Osteocyte (in vitro differentiated cells): ENCODE measurements around the gene CRKL. TPM values are rescaled to one million over a fixed set of nuclear protein-coding genes. Genes with fewer than 3 reads are reported as not detected.

ENCODE experiments used
- DNase-seq: peaks from one replicate; pipeline ENCODE4 v3.0.0; 2021; ENCODE audit warnings: mixed read lengths; ENCODE audit not compliant: unreplicated experiment; ENCODE audit errors: extremely low spot score
- H3K27ac Mint-ChIP-seq: one replicate; pipeline ENCODE4 v1.8.0; 2021; ENCODE audit warnings: mild to moderate bottlenecking, mixed read lengths; ENCODE audit not compliant: unreplicated experiment
- H3K27me3 Mint-ChIP-seq: one replicate; pipeline ENCODE4 v1.8.0; 2021; ENCODE audit warnings: mixed read lengths; ENCODE audit not compliant: unreplicated experiment
- H3K36me3 Mint-ChIP-seq: one replicate; pipeline ENCODE4 v1.8.0; 2021; ENCODE audit warnings: mixed read lengths; ENCODE audit not compliant: unreplicated experiment
- H3K4me1 Mint-ChIP-seq: one replicate; pipeline ENCODE4 v1.8.0; 2021; ENCODE audit warnings: mixed read lengths; ENCODE audit not compliant: unreplicated experiment
- H3K4me3 Mint-ChIP-seq: one replicate; pipeline ENCODE4 v1.8.0; 2021; ENCODE audit warnings: mild to moderate bottlenecking, moderate library complexity, mixed read lengths; ENCODE audit not compliant: unreplicated experiment
- H3K9me3 Mint-ChIP-seq: one replicate; pipeline ENCODE4 v1.8.0; 2021; ENCODE audit warnings: mixed read lengths; ENCODE audit not compliant: unreplicated experiment
- total RNA-seq: library from RNA; stranded (reverse); gene quantifications from 2 replicates; pipeline ENCODE4 v1.2.1, GENCODE V29; 2021
- TF ChIP-seq, protein P1 (sequence below): fragments of 200-600 bp; sonication (generic); IDR thresholded peaks from 2 replicates; pipeline ENCODE4 v1.5.0; 2021; ENCODE audit warnings: antibody characterized with exemption, mild to moderate bottlenecking, moderate library complexity

The CRKL gene
- total RNA-seq, 1 donor from 2014 or later, result 56.0 TPM

DNA sequence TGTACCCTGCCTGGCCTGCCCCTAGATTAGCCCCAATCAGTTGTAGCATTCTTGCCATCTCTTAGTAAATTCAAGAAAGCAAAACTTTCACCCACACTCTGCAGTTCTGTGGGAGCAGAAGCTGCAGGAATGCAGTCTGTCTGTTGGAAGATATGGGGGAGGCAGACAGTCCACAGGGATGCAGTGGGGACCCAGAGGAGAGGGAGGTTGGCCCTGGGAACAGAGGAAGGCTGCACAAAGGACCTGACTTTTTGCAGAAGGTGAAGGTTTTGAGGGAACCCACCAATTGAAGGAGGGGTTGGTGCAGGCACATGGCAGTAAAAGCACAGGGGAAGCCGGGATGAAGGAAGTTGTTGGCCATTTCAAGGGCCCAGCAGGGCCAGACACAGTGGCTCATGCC, 41.9 kb upstream of the CRKL start:
- Mint-ChIP-seq H3K4me3 (no peak overlapping the region), H3K27me3 (no peaks in the 10 kb centered on the region), H3K27ac (no peak overlapping the region), H3K9me3 (no peaks in the 10 kb centered on the region), H3K36me3 (peaks cover 17% of the 10 kb centered on the region), H3K4me1 (no peaks in the 10 kb centered on the region)
- TF ChIP-seq, protein P1, sequence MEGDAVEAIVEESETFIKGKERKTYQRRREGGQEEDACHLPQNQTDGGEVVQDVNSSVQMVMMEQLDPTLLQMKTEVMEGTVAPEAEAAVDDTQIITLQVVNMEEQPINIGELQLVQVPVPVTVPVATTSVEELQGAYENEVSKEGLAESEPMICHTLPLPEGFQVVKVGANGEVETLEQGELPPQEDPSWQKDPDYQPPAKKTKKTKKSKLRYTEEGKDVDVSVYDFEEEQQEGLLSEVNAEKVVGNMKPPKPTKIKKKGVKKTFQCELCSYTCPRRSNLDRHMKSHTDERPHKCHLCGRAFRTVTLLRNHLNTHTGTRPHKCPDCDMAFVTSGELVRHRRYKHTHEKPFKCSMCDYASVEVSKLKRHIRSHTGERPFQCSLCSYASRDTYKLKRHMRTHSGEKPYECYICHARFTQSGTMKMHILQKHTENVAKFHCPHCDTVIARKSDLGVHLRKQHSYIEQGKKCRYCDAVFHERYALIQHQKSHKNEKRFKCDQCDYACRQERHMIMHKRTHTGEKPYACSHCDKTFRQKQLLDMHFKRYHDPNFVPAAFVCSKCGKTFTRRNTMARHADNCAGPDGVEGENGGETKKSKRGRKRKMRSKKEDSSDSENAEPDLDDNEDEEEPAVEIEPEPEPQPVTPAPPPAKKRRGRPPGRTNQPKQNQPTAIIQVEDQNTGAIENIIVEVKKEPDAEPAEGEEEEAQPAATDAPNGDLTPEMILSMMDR, result no peak
- DNase-seq, result no peak

- TF ChIP-seq, protein P1, result no peak
- Mint-ChIP-seq H3K4me1 (no peaks in the 10 kb centered on the region), H3K27ac (no peak overlapping the region), H3K27me3 (no peaks in the 10 kb centered on the region), H3K36me3 (peaks cover 24% of the 10 kb centered on the region), H3K4me3 (no peak overlapping the region), H3K9me3 (no peaks in the 10 kb centered on the region)
- no peak for DNase-seq
Observed at GRCh38 chr22:20877715-20878114, 39.5 kb upstream of the CRKL start.

DNA sequence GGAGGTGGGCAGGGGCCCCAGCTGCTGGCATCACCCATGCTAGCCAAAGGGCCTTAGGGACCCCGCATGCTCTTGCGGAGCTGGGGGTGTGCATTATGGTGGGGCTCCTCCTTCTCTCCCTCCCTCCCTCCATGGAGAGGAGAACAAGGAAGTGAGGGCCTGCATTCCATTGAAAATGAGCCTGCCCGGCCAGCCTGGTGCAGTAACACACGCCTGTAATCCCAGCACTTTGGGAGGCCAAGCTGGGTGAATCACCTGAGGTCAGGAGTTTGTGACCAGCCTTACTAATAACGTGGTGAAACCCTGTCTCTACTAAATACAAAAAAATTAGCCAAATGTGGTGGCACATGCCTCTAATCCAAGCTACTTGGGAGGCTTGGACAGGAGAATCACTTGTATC, 36.0 kb upstream of the CRKL start:
- DNase-seq, result no peak
- TF ChIP-seq, protein P1, result no peak
- peaks cover 6% of the 10 kb centered on the region for H3K4me1 Mint-ChIP-seq
- H3K27me3 Mint-ChIP-seq, result no peaks in the 10 kb centered on the region
- H3K4me3 Mint-ChIP-seq, result no peak overlapping the region
- no peaks in the 10 kb centered on the region for H3K9me3 Mint-ChIP-seq
- H3K27ac Mint-ChIP-seq, result no peak overlapping the region
- peaks cover 28% of the 10 kb centered on the region for H3K36me3 Mint-ChIP-seq

GRCh38 chr22:20881869-20882815, 35.1 kb upstream of the CRKL start:
- no peak overlapping the region for H3K27ac Mint-ChIP-seq
- peaks cover 28% of the 10 kb centered on the region for H3K36me3 Mint-ChIP-seq
- peaks cover 6% of the 10 kb centered on the region for H3K4me1 Mint-ChIP-seq
- DNase-seq, result no peak
- H3K4me3 Mint-ChIP-seq, result no peak overlapping the region
- TF ChIP-seq, protein P1, result no peak
- H3K27me3 Mint-ChIP-seq, result no peaks in the 10 kb centered on the region
- no peaks in the 10 kb centered on the region for H3K9me3 Mint-ChIP-seq

DNA sequence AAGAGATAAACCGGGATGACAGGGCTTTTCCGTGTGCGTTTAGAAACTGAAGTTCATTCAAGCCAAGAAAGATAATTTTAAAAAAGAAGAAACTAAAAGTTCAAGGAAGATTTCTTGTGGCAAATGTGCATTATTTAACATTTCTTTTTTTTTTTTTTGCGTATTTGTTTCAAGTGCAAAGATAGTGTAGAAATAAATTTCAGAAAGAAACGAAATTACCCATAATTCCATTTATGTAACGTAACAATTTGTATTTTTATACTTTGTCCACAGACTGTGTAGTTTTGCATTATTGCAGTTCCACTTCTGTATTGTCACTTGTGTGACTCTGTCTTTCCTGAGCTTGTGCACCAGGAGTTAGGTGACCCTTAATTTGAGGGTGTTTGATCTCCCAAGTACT, 34.4 kb upstream of the CRKL start:
- H3K9me3 Mint-ChIP-seq, result no peaks in the 10 kb centered on the region
- H3K27me3 Mint-ChIP-seq, result no peaks in the 10 kb centered on the region
- H3K4me1 Mint-ChIP-seq, result peaks cover 6% of the 10 kb centered on the region
- H3K27ac Mint-ChIP-seq, result no peak overlapping the region
- no peak overlapping the region for H3K4me3 Mint-ChIP-seq
- peaks cover 32% of the 10 kb centered on the region for H3K36me3 Mint-ChIP-seq
- TF ChIP-seq, protein P1, result no peak
- no peak for DNase-seq
